ENCODE measurements around the gene CYBRD1.

- no peak for TF ChIP-seq CTCF (IDR thresholded peaks at IDR 0.05; ENCODE audit: insufficient read depth, low read length)
- no peak for TF ChIP-seq POLR2AphosphoS5 (IDR thresholded peaks at IDR 0.05; ENCODE audit: low read depth)
- TF ChIP-seq GABPA (IDR thresholded peaks at IDR 0.05; ENCODE audit: low read depth) = no peak
- TF ChIP-seq REST (IDR thresholded peaks at IDR 0.05; ENCODE audit: insufficient replicate concordance, low read depth) = no peak
- TF ChIP-seq SPI1 (IDR thresholded peaks at IDR 0.05; ENCODE audit: borderline replicate concordance, low read depth) = no peak
These were observed 80.1 kb downstream of the CYBRD1 start for GRCh38 chr2:171602352-171602751.

Data from HL-60 (cell line).